Stimulated activated CD4-positive, alpha-beta T cell treated with anti-CD3 and anti-CD28 coated beads, TNF-alpha, amount 100 ng/mL, for 24 hours (primary cell): Measurements from ENCODE around the gene SIK2.
"Not testable (repeated sequence)": the region's sequence is repeated elsewhere in the genome, so short reads cannot be mapped to it uniquely, and the experiment has no call there.

Experiments
- DNase-seq, 3 experiments: peaks; one replicate each; pipeline ENCODE4 v3.0.0-alpha.2; 2020; ENCODE audit warnings: low read depth in 3 of 3

SIK2 gene

GRCh38 chr11:111624608-111625007 lies 22.4 kb downstream of the SIK2 start:
- no peak for DNase-seq

GRCh38 chr11:111627591-111627990 lies 25.3 kb downstream of the SIK2 start:
- no peak for DNase-seq

- no peak for DNase-seq
Measured at GRCh38 chr11:111629499-111629898, 27.2 kb downstream of the SIK2 start.

DNA sequence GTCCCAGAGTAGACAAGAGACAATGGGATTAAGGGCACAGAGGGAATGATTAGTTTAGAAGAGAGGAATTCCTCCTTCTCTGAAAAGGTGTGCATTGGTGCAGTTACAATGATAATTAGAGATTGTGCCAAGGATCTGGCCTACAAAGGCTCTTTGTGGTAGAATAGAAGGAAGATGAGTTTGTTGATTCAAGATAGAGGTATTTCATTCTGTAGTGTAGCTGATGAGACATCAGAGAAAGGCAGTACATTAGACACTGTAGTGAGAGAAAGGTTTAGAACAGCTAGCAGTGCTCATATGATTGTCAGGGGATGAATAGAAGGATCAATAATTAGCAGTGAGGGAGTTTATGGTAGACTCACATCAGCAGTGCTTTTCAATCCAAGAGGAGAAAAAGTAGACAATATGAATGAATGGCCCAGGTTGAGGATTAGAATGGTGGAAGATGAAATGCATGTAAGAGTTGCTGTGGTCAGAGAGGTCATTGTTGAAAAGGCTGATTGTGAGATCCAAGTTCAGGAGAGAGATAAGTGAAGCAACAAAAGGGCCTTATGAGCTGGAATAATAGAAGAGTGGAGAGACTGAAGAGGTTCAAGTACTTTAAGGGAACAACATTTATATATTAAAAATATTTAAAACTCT lies 28.9 kb downstream of the SIK2 start:
- DNase-seq = no peak

- no peak for DNase-seq
Measured at GRCh38 chr11:111631666-111632039, 29.4 kb downstream of the SIK2 start.

- DNase-seq = no peak
Measured at GRCh38 chr11:111632516-111633220, 30.4 kb downstream of the SIK2 start.

- DNase-seq = no peak
Measured at GRCh38 chr11:111633248-111633647, 31.0 kb downstream of the SIK2 start.

GRCh38 chr11:111633756-111634362 lies 31.6 kb downstream of the SIK2 start:
- DNase-seq = no peak

DNA sequence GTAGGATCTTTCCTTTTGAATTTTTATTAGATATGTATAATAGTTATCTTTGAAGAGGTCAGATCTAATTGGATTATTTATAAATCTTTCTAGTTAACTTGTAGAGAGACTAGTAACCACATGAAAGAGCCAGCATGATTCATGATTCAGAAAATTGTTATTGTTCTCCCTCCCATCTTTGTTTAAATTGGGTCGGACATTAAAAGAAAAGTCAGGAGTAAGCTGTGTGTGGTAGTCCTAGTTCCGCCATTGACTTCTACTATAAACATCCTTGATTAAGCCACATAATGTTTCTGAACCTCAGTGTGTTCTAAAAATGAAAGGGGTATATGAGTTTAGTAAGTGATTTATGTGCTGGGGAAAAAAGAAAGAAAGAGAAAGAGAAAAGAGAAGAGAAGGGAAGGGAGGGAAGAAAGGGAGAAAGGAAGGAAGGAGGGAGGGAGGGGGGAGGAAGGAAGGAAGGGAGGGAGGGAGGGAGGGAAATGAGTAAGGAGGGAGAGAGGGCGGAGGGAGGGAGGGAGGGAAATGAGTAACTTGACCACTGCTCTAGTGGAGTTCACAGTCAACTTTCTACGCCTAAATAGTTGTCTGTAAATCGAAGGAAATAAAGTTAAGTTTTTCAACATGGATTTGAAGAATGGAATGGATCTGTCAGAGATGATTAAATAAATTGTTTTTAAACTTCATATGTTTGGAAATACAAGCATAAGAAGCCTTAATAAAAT lies 32.9 kb downstream of the SIK2 start:
- DNase-seq = no peak

DNA sequence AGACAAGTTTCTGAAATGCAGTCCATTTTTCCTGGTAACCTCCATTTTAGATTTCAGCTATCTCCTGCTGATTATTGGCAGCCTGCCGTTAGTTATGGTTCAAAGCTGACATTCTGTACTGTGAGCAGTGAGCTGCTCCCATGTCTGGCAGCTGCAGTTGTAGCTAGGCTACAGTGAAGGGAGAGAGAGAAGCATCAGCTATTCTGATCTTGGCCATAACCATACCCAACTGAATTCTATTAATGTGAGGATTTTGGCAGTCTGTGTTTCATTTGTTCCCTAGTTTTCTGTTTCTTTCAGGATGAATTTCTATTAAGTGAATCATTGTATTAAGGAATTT lies 33.4 kb downstream of the SIK2 start:
- DNase-seq = no peak

DNA sequence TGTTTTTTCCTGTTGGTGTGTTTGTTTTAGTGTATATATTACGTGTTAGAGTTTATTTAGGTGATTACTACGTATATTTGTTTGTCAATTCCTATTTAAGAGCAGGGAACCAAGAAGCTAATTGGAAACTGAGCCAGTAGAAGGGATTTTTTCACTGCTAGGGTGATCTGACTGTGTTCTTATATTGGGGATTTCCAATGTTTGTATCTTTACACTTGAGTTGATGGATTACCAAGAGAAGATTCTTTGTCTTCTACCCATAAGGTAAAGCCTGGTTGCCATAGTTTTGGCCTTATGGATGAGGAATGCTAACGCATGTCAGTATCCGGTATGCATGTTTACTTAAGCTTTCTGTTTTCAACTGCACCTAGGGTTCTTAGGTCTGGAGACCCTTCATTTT lies 35.6 kb downstream of the SIK2 start:
- DNase-seq = no peak

DNA sequence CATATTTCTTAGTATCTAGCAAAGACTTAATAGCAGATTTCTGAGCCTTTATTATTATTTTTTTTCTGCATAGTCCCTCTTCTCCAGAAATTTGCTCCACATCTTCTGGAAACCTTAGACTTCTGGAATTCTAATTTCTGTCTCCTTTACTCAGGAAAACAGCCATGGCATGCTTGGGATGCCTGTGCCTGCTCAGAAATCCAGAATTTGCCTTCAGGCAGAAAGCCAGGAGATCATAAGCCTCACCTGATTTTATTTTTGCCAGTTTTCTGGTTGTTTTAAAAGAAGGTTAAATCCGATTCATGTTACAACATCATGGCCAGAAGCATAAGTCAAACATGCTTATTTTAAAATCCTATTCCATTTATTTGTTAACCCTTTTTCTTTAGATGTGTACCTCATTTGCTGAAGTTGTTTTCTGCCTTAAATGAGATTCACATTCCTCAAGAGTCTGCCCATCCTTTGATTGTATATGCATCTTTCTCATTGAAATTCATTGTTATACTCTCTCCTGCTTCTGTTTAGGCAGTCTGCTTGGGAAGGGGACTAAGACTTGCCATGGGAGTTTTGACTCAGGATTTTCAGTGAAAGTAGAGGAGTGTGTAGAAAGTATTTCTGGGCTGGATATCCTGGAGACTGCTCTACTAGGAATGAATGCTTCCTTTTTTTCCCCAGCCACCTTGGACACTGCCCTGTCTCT lies 37.1 kb downstream of the SIK2 start:
- DNase-seq = no peak

DNA sequence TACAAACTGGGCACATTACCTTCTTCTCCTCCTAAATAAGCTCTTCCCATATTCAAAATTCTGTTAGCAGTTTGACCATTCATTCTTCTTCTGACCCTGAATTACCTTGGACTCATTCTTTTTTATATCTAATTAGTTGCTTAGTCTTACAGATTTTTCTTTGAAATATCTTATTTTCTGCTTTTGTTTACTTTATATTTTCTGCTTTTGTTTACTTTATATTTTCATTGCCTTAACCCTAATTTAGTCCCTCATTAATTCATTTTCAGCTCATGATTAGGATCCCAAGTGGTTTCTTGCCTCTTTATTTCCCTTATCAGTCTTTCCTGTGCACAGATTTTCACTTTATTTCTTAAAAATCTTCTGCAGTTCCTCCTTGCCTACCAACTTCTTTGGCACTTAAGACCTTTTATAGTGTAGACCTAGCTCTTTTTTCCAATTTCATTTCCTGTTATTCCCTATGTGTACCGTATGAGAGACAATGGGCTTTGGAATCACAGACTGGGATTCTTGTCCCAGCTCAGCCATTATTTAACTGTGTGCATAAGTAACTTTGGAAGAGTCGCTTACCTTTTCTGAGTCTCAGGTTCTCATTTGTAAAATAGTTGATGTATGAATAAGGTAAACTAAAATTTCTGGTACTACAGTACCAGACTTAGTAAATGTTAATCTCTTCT lies 39.2 kb downstream of the SIK2 start:
- no peak for DNase-seq

- no peak for DNase-seq
Measured at GRCh38 chr11:111642542-111642941, 40.3 kb downstream of the SIK2 start.

DNA sequence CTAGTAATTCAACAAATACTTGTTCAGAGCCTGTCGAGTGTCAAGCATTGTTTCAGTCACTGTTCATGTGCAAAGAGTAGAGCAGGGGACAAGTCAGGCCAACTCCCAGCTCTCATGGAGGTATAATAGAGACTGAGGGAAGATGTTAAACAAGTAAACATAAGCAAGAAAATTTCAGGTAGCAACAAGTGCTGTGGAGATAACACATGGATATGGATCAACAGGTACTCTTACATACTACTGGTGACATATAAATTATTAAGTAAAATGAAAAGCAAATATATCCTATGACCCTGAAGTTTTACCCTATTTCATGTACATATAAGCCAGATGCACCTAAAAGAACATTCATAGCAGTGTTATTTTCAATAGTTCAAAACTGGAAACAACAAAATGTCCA lies 42.7 kb downstream of the SIK2 start:
- no peak for DNase-seq

GRCh38 chr11:111645657-111646316 lies 43.5 kb downstream of the SIK2 start:
- no peak for DNase-seq

GRCh38 chr11:111651336-111651735 lies 49.1 kb downstream of the SIK2 start:
- not testable (repeated sequence) for DNase-seq

- no peak for DNase-seq
Measured at GRCh38 chr11:111652184-111652583, 49.9 kb downstream of the SIK2 start.

GRCh38 chr11:111654601-111655000 lies 52.4 kb downstream of the SIK2 start:
- no peak for DNase-seq

DNA sequence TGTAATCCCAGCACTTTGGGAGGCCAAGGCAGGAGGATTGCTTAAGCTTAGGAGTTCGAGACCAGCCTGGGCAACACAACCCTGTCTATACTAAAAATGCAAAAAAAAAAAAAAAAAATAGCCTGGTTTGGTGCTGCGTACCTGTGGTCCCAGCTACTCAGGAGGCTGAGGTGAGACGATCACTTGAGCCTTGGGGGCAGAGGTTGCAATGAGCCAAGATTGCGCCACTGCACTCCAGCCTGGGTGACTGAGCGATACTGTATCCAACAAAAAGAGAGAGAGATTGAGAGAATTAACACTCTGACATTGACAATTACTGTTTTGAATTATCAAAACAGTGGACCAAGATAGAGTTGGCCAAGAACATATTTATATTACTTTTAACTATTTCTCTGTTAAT lies 53.7 kb downstream of the SIK2 start:
- DNase-seq = no peak

DNA sequence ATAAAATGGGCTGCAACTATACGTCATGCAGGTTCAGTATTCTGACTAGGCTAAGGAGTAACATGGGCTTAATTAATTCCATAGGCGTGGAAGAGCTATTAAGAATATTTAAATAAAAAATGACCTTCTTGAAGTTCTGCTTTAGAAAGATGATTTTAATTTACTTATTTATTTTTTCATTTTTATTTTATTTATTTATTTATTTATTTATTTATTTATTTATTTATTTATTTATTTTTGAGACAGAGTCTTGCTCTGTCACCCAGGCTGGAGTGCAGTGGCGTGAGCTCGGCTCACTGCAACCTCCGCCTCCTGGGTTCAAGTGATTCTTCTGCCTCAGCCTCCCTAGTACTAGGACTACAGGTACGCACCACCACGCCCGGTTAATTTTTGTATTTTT lies 55.7 kb downstream of the SIK2 start:
- not testable (repeated sequence) for DNase-seq
